Measurements from ENCODE around the gene EXD1. TPM values are rescaled to one million over a fixed set of nuclear protein-coding genes. Genes with fewer than 3 reads are reported as not detected.

Gene EXD1
- total and polyA plus RNA-seq, 4 donors: not detected

DNA sequence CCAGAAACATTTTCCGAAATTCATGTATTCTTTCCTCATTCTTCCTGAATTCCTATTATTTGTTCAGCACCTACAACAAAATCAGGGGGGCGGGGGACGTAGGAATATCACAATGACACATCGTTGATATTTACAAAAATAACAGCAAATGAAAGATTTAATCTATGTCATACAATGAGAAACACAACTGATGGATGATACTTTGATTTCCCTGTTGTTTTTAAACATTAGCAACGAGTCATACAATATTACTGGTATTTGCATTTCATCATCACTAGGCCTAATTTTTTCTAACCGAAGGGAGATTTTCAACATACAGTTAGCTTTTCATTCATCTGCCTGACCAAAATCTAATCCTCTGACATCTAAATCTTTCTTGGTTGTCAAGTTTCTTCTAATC lies 69.2 kb downstream of the EXD1 start:
- TF ChIP-seq, protein P1, sequence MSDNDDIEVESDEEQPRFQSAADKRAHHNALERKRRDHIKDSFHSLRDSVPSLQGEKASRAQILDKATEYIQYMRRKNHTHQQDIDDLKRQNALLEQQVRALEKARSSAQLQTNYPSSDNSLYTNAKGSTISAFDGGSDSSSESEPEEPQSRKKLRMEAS (IDR thresholded peaks at IDR 0.05): no peak
- TF ChIP-seq RXRA (IDR thresholded peaks at IDR 0.05): no peak
- no peak for TF ChIP-seq FOXA1 (IDR thresholded peaks at IDR 0.05)
- no peak for TF ChIP-seq HNF4G (IDR thresholded peaks at IDR 0.05)
- TF ChIP-seq RAD21 (IDR thresholded peaks at IDR 0.05): no peak
- no peak for TF ChIP-seq NR2F2 (IDR thresholded peaks at IDR 0.05)
- no peak for TF ChIP-seq JUND (IDR thresholded peaks at IDR 0.05)
- no peak for TF ChIP-seq SP1 (IDR thresholded peaks at IDR 0.05)
- TF ChIP-seq, protein P2, sequence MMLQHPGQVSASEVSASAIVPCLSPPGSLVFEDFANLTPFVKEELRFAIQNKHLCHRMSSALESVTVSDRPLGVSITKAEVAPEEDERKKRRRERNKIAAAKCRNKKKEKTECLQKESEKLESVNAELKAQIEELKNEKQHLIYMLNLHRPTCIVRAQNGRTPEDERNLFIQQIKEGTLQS (IDR thresholded peaks at IDR 0.05): no peak
- no peak for TF ChIP-seq EGR1 (IDR thresholded peaks at IDR 0.05; ENCODE audit: low read depth in 2 of 2)
- TF ChIP-seq, protein P3, sequence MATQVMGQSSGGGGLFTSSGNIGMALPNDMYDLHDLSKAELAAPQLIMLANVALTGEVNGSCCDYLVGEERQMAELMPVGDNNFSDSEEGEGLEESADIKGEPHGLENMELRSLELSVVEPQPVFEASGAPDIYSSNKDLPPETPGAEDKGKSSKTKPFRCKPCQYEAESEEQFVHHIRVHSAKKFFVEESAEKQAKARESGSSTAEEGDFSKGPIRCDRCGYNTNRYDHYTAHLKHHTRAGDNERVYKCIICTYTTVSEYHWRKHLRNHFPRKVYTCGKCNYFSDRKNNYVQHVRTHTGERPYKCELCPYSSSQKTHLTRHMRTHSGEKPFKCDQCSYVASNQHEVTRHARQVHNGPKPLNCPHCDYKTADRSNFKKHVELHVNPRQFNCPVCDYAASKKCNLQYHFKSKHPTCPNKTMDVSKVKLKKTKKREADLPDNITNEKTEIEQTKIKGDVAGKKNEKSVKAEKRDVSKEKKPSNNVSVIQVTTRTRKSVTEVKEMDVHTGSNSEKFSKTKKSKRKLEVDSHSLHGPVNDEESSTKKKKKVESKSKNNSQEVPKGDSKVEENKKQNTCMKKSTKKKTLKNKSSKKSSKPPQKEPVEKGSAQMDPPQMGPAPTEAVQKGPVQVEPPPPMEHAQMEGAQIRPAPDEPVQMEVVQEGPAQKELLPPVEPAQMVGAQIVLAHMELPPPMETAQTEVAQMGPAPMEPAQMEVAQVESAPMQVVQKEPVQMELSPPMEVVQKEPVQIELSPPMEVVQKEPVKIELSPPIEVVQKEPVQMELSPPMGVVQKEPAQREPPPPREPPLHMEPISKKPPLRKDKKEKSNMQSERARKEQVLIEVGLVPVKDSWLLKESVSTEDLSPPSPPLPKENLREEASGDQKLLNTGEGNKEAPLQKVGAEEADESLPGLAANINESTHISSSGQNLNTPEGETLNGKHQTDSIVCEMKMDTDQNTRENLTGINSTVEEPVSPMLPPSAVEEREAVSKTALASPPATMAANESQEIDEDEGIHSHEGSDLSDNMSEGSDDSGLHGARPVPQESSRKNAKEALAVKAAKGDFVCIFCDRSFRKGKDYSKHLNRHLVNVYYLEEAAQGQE (IDR thresholded peaks at IDR 0.05): no peak
- no peak for TF ChIP-seq GABPA (IDR thresholded peaks at IDR 0.05 in 1 of 2, conservative IDR thresholded peaks at IDR 0.05 in 1 of 2)
- WGBS: 83% methylated on average over 6 of the region's 6 CpGs
- H3K9me3 ChIP-seq (ENCODE audit: control insufficient read depth in 4 of 4, low read length in 3 of 4): no peaks in the 10 kb centered on the region
- no peak overlapping the region for H3K9ac ChIP-seq (ENCODE audit: low read depth in 1 of 2, low read length in 2 of 2)
- H3K4me3 ChIP-seq (ENCODE audit: low read depth in 1 of 3, low read length in 3 of 3): no peak overlapping the region
- H3K36me3 ChIP-seq (ENCODE audit: control insufficient read depth in 4 of 4, insufficient read depth in 3 of 4, low read depth in 1 of 4, low read length in 3 of 4): no peaks in the 10 kb centered on the region
- DNase-seq (ENCODE audit: low spot score): no peak
- no peaks in the 10 kb centered on the region for H3K4me1 ChIP-seq (ENCODE audit: control insufficient read depth in 4 of 4, insufficient read depth in 4 of 4, low read length in 3 of 4)
- H3K27ac ChIP-seq (ENCODE audit: low read depth in 1 of 2, low read length in 2 of 2): no peak overlapping the region
- no peaks in the 10 kb centered on the region for H3K27me3 ChIP-seq (ENCODE audit: control insufficient read depth in 4 of 4, insufficient read depth in 4 of 4, low read length in 3 of 4)

DNA sequence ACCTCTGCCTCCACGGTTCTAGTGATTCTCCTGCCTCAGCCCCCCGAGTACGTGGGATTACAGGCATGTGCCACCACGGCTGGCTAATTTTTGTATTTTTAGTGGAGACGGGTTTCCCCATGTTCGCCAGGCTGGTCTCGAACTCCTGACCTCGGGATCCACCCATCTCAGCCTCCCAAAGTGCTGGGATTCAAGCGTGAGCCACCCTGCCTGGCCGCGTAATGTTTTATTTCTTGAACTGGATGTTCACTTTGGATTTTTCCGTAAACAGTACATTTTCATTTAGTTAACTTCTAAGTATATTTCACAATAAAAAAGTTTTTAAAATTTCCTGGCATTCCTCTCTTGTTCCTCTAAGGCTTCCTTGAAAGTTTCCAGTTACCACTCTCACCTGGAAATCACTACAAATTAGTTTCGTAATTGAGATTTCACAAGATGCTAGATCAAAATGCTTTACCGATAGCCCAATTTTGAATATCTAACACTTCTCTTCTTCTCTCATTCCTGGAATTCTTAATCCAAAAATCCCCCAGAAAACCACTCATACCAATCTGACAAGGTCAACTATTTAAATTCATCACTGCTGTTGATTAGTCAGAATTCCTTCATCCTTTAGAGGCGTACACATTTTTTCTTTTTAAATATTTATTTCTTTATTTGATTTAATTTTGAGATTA lies 69.8 kb downstream of the EXD1 start:
- Histone ChIP-seq H3K27me3 (ENCODE audit: control insufficient read depth in 4 of 4, insufficient read depth in 4 of 4, low read length in 3 of 4) (no peaks in the 10 kb centered on the region), H3K9me3 (ENCODE audit: control insufficient read depth in 4 of 4, low read length in 3 of 4) (no peaks in the 10 kb centered on the region), H3K9ac (ENCODE audit: low read depth in 1 of 2, low read length in 2 of 2) (no peak overlapping the region), H3K4me3 (ENCODE audit: low read depth in 1 of 3, low read length in 3 of 3) (no peak overlapping the region), H3K36me3 (ENCODE audit: control insufficient read depth in 4 of 4, insufficient read depth in 3 of 4, low read depth in 1 of 4, low read length in 3 of 4) (no peaks in the 10 kb centered on the region), H3K27ac (ENCODE audit: low read depth in 1 of 2, low read length in 2 of 2) (no peak overlapping the region), H3K4me1 (ENCODE audit: control insufficient read depth in 4 of 4, insufficient read depth in 4 of 4, low read length in 3 of 4) (no peaks in the 10 kb centered on the region)
- WGBS: 89% methylated on average over 15 of the region's 15 CpGs
- no peak for DNase-seq (ENCODE audit: low spot score)
- TF ChIP-seq FOXA2 (IDR thresholded peaks at IDR 0.05): no peak
- TF ChIP-seq, protein P3 (IDR thresholded peaks at IDR 0.05): no peak

All from liver (tissue), 9 donors.